Parathyroid adenoma (tissue), 2 donors: ENCODE measurements around the gene NTF3.

Source experiments
- H2AFZ ChIP-seq: fragments of 300-600 bp; sonication (generic); one replicate; pipeline ENCODE4 v1.7.0; 2017; ENCODE audit warnings: antibody characterized with exemption, mild to moderate bottlenecking
- H3K27ac ChIP-seq: fragments of 300-600 bp; sonication (generic); one replicate; pipeline ENCODE4 v1.7.0; 2017
- H3K27me3 ChIP-seq: fragments of 300-600 bp; sonication (generic); one replicate; pipeline ENCODE4 v1.7.0; 2017; ENCODE audit warnings: low read length; ENCODE audit not compliant: control insufficient read depth, insufficient read depth
- H3K36me3 ChIP-seq: fragments of 300-600 bp; sonication (generic); one replicate; pipeline ENCODE4 v1.7.0; 2017; ENCODE audit warnings: low read length; ENCODE audit not compliant: control insufficient read depth, insufficient read depth
- H3K4me1 ChIP-seq: fragments of 300-600 bp; sonication (generic); one replicate; pipeline ENCODE4 v1.7.0; 2017; ENCODE audit warnings: control low read depth
- H3K4me2 ChIP-seq: fragments of 300-600 bp; sonication (generic); one replicate; pipeline ENCODE4 v1.7.0; 2017; ENCODE audit warnings: low read length
- H3K4me3 ChIP-seq: fragments of 300-600 bp; sonication (generic); one replicate; pipeline ENCODE4 v1.7.0; 2017; ENCODE audit warnings: low read depth, low read length
- H3K79me2 ChIP-seq: fragments of 300-600 bp; sonication (generic); one replicate; pipeline ENCODE4 v1.7.0; 2017; ENCODE audit warnings: control low read depth
- H3K9ac ChIP-seq: fragments of 300-600 bp; sonication (generic); one replicate; pipeline ENCODE4 v1.7.0; 2017; ENCODE audit warnings: mild to moderate bottlenecking
- H3K9me3 ChIP-seq: fragments of 300-600 bp; sonication (generic); one replicate; pipeline ENCODE4 v1.7.0; 2017; ENCODE audit warnings: low read length; ENCODE audit not compliant: control insufficient read depth
- CTCF ChIP-seq: fragments of 300-600 bp; sonication (generic); IDR thresholded peaks from one replicate; pipeline ENCODE4 v1.7.0; 2017; ENCODE audit warnings: antibody characterized with exemption, mild to moderate bottlenecking
- donor health status: primary hyperparathyroidism.

The NTF3 gene

GRCh38 chr12:5459051-5459782, 27.3 kb downstream of the NTF3 start:
- Histone ChIP-seq H3K4me3 (no peak overlapping the region), H2AFZ (no peak overlapping the region), H3K27ac (no peak overlapping the region), H3K4me2 (no peak overlapping the region), H3K27me3 (no peaks in the 10 kb centered on the region), H3K36me3 (no peaks in the 10 kb centered on the region), H3K9ac (no peak overlapping the region), H3K79me2 (no peaks in the 10 kb centered on the region), H3K4me1 (no peaks in the 10 kb centered on the region), H3K9me3 (no peaks in the 10 kb centered on the region)
- no peak for TF ChIP-seq CTCF

GRCh38 chr12:5460817-5461216, 28.9 kb downstream of the NTF3 start:
- Histone ChIP-seq H2AFZ (no peak overlapping the region), H3K36me3 (no peaks in the 10 kb centered on the region), H3K4me3 (no peak overlapping the region)

DNA sequence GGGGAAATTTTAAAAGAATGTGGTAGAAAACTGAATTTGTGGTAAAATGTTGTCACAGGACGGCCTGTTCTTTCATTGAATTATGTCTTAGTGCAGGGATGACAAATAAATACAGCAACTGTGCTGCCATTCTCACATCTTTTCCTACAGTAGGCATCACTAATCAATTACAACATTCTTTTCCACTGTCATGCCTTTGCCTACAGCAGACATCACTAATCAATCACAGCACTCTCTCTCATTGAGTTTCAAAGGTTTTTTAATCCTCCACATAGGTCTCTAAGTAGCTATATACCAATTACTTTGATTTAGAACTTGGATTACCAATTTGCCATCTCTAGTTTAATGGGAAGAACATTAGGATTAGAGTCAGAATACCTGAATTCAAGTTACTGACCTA, 30.1 kb downstream of the NTF3 start:
- Histone ChIP-seq H3K9ac (no peak overlapping the region), H2AFZ (no peak overlapping the region)
- no peak for TF ChIP-seq CTCF

More at GRCh38 chr12:5460817-5461216, 28.9 kb downstream of the NTF3 start:
- Histone ChIP-seq H3K9ac (no peak overlapping the region), H3K27ac (no peak overlapping the region), H3K4me1 (no peaks in the 10 kb centered on the region), H3K9me3 (no peaks in the 10 kb centered on the region), H3K4me2 (no peak overlapping the region), H3K79me2 (no peaks in the 10 kb centered on the region), H3K27me3 (no peaks in the 10 kb centered on the region)
- TF ChIP-seq CTCF, result no peak

GRCh38 chr12:5464096-5464495, 32.2 kb downstream of the NTF3 start:
- no peaks in the 10 kb centered on the region for H3K4me1 ChIP-seq
- H3K4me3 ChIP-seq, result no peak overlapping the region
- H3K4me2 ChIP-seq, result no peak overlapping the region
- H3K27ac ChIP-seq, result no peak overlapping the region
- no peak overlapping the region for H2AFZ ChIP-seq
- TF ChIP-seq CTCF, result no peak
- no peaks in the 10 kb centered on the region for H3K36me3 ChIP-seq
- H3K9me3 ChIP-seq, result no peaks in the 10 kb centered on the region
- H3K27me3 ChIP-seq, result no peaks in the 10 kb centered on the region
- no peak overlapping the region for H3K9ac ChIP-seq
- no peaks in the 10 kb centered on the region for H3K79me2 ChIP-seq

More for the DNA sequence above, 30.1 kb downstream of the NTF3 start:
- H3K4me2 ChIP-seq, result no peak overlapping the region
- H3K9me3 ChIP-seq, result no peaks in the 10 kb centered on the region
- no peak overlapping the region for H3K4me3 ChIP-seq
- no peaks in the 10 kb centered on the region for H3K79me2 ChIP-seq
- no peaks in the 10 kb centered on the region for H3K4me1 ChIP-seq
- no peaks in the 10 kb centered on the region for H3K27me3 ChIP-seq
- H3K36me3 ChIP-seq, result no peaks in the 10 kb centered on the region
- no peak overlapping the region for H3K27ac ChIP-seq

DNA sequence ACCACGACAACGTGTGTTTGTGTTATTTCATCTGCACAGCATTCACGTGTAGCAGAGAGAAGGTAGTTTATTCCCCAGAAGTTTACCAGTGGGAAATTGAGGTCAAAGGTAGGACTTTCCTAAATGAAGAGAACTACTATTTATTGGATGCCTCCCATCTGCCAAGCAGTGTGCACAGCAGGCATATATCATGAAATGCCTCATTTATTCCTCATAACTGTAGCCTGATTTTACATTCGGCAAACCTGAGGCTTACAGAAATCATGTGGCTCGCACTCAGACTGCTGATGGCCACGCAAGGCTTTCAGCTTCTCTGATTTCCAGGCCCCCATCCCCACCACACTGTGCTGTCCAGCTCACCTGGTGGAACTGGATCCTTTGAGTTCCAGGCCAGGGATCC, 33.5 kb downstream of the NTF3 start:
- H3K4me2 ChIP-seq, result no peak overlapping the region
- no peak overlapping the region for H3K27ac ChIP-seq
- TF ChIP-seq CTCF, result no peak
- H3K9me3 ChIP-seq, result no peaks in the 10 kb centered on the region
- H3K27me3 ChIP-seq, result no peaks in the 10 kb centered on the region
- no peaks in the 10 kb centered on the region for H3K79me2 ChIP-seq
- H3K4me3 ChIP-seq, result no peak overlapping the region
- no peak overlapping the region for H2AFZ ChIP-seq
- H3K36me3 ChIP-seq, result no peaks in the 10 kb centered on the region
- no peak overlapping the region for H3K9ac ChIP-seq
- no peaks in the 10 kb centered on the region for H3K4me1 ChIP-seq
